ENCODE results near the gene DCAF15. TPM values are rescaled to one million over a fixed set of nuclear protein-coding genes. Genes with fewer than 3 reads are reported as not detected.

Gene DCAF15
- total RNA-seq, 1 experiment from 2014 or later: 33.2 TPM

DNA sequence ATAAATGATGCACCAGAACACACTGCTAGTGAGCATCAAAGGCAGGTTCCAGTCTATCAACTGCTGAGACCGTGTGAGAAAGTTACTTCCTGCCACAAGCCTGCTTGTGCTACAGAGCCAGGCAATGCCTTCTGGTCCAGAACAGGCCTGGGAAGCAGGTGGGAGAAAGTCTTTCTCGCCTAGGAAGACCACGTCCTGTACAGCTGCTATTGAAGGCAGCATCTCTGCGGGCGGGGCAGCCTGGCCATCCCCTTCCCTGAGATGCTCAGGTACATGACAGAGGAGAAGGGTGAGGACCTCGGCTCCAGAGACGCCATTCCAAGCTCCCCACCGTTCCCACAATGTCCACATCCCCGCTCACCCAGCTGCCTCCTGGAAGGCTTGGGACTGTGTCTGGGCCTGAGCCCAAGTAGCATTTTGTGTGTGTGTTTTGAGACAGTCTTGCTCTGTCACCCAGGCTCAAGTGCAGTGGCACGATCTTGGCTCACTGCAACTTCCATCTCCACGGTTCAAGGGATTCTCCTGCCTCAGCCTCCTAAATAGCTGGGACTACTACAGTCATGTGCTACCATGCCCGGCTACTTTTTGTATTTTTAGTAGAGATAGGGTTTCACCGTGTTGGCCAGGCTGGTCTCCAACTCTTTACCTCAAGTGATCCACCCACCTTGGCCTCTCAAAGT lies 50.4 kb downstream of the DCAF15 start:
- peak; percentile 69 for DNase-seq (ENCODE audit: low spot score)
- in situ Hi-C loops (cut with HindIII; ENCODE audit: low sequenced_read_pairs): no loop called here

DNA sequence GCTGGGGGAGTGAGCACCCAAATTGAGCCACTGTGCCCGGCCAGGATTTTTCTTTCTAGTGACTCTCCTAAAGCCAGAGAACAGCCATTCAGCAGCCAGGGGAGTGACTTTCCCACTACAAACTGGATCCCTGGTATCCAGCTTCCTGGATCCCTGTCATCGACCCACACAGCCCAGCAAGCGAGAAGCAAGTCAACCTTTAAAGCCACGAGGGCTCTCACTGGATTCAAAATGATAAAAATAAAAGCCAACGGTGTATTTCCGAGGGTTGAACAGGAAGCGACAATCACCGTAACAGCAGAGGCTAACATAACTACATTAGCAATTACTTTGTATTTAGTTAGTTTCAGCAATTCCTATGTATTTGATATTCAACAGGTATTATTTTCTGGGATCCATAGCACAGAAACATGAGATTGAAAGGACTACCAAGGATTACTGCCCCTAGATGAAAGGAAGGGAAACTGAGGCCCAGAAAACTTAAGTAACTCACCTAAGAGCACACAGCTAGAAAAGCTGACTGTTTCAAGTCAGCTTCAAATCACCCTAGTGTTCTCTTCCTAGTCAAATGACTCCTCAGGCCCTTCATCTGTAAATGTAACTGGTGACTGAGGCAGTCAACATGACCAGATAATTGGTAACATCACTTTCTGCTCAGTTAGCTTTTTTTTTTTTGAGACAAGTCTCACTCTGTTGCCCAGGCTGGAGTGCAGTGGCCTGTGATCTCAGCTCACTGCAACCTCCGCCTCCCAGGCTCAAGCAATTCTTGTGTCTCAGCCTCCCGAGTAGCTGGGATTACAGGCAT lies 51.1 kb downstream of the DCAF15 start:
- no peak for DNase-seq (ENCODE audit: low spot score)
- in situ Hi-C loops (cut with HindIII; ENCODE audit: low sequenced_read_pairs): no loop called here

DNA sequence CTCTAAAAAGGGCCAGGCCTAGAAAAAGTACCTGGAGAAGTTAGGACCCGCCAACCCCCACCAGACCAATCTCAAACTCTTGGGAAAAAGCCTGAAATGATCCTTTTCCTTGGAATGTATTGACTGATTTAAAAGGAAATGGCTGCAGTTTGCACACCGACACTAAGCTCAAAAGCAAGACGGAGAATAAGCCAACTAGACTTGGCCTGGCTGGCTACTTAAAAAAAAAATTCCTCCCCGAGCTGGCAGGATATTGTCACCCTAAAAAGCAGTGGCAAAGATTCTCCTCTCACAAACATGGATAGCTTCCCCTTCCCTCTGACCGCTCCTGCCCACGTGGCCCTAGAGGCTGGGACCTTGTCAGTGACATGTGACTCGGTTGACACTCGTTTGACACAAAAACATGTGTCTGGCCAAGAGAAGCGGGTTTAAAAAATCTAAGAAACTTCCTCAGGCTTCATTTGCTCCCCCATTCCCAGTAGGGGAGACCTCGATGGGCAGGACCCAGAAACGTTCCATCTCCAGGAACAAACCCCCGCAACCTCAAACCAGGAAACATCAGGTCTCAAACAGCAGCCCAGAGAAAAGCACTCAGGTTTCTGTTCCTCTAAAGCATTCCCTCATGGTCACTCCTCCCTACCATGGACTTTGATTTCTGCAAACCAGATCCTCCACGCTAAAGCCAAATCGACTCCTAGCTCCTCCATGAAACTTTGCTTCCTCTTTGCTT lies 52.5 kb downstream of the DCAF15 start:
- in situ Hi-C loops (cut with HindIII; ENCODE audit: low sequenced_read_pairs): no loop called here
- peak; percentile 58 for DNase-seq (ENCODE audit: low spot score)

DNA sequence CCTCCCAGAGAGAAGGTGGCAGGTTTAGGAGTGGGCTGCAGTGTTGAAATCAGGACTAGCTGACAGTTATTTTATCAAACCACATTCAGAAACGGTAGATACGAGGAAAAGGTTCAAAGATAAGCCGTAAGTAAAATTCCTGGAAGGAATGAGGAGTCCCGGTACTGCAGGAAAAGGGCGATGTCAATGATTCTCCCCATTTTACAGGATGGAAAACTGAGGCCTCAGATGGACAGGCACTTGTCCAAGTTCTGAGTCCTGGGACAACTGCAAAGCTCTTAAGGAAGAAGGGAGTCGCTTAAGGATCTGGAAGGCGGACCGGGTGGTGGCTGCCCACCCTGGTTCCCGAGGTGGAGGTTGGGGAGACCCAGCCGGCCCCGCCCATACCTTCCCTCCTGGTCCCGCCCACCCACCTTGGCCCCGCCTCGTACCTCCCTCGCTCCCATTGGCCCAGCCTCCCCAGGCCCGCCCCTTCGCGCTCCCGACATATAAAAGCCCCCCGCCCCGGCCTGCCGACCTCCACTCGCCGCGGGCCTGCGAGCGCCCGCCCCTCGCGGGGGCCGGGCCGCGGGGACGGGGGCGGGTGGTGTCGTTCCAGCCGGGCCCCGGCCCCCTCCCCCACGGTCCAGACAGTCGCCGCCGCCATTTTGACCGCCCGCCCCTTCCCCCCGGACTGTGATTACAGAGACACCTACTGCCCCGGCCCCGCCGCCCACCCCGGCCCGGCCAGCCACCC lies 53.2 kb downstream of the DCAF15 start:
- in situ Hi-C loops (cut with HindIII; ENCODE audit: low sequenced_read_pairs): no loop called here
- peak; percentile 86 for DNase-seq (ENCODE audit: low spot score)

DNA sequence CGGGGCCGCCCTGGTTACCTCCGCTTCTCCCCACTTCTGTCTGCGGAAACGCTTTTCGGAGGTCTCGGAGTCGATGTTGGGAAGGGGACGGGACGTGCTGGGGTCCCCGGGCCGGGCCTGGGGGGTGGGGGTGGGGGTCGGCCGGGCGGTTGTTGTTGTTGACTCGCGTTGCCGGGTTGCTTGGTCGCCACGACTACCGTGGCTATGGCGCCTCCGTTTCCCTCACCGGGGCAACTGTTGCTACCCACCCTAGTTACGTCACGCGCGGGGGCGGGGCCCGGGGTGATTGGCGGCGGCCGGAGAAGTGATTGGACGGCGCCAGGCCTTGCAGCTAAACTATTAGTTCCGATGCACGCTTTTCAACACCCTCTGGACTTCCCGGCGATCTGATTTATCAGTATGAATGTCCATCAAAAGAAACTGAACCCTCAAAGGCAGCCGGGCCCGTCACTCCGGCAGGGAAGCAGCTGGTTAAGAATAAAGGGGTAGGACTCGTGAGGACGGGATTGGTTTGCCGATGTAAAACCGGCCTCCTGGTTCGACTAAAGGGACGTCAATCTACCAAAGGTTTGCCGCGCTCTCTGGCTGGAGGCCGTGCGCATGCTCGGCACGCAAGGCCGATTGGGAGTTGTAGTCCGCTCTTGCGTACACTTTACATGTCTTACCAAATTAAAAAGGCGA lies 53.9 kb downstream of the DCAF15 start, which contains the start of gene RFX1:
RFX1 (minus strand) TSS at position 236 of the 681 bp plus-strand sequence. CDS start 12,477 bp downstream, outside the sequence.
- DNase-seq (ENCODE audit: low spot score): peak; percentile 100
- in situ Hi-C loops (cut with HindIII; ENCODE audit: low sequenced_read_pairs): no loop called here

DNA sequence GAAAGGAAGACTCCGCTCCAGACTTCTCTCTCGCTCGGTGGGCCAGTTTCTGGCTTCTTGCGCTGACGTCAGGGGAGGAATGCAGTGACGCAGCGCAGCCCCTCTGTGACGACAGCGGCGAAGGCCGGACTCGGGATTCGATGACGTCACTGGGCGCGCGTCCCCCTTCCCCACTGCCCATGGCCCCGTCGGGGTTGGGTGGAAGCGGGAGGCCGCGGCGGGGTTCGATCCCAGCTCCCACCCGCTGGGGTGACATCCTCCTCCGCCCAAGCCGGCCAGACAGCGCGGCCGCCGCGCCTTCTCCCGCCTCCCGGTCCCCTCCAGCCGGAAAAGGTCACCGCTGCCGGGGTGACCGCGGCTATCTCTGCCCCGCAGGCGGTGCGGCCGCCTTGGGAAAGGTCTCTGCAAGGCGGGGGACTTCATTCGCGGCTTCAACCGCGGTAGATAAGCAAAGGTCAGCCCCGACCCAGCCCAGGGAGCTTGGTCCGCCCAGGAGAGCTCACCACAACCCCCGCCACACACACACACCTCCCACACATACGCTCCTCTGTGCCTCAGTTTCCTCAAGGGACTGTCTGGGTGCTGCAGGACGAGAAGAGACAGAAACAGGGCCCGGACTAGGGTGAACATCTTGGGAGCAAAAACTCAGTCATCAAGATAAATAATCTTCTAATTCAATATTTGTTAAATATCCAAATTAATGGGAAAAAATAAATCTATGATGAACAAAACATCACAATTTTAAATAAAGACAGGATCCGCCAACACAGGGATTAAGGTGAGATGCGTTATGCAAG lies 54.7 kb downstream of the DCAF15 start:
- in situ Hi-C loops (cut with HindIII; ENCODE audit: low sequenced_read_pairs): no loop called here
- DNase-seq (ENCODE audit: low spot score): no peak

Other genes with a start within 250 kb of the DCAF15 start
- gene MRI1, start 188.0 kb upstream of the DCAF15 start, total RNA-seq (2014; rRNA removed; shearing (Covaris generic)): 9.0 and 15.3 TPM in 2 replicates
- 132 and 158 TPM in 2 replicates for gene C19orf53, start 178.1 kb upstream of the DCAF15 start, total RNA-seq (2014; rRNA removed; shearing (Covaris generic))
- gene ZSWIM4, start 157.1 kb upstream of the DCAF15 start, total RNA-seq (2014; rRNA removed; shearing (Covaris generic)): 5.2 and 8.1 TPM in 2 replicates
- 3.0 and 6.3 TPM in 2 replicates for gene NANOS3, start 75.4 kb upstream of the DCAF15 start, total RNA-seq (2014; rRNA removed; shearing (Covaris generic))
- 2.9 and 6.6 TPM in 2 replicates for gene BRME1, start 46.4 kb upstream of the DCAF15 start, total RNA-seq (2014; rRNA removed; shearing (Covaris generic))
- gene CC2D1A, start 46.3 kb upstream of the DCAF15 start, total RNA-seq (2014; rRNA removed; shearing (Covaris generic)): 11.9 and 17.5 TPM in 2 replicates
- 0.92 TPM in 1 of 2 replicates, not detected in the other for gene PODNL1, start 14.1 kb upstream of the DCAF15 start, total RNA-seq (2014; rRNA removed; shearing (Covaris generic))
- gene RFX1, start 53.8 kb downstream of the DCAF15 start, total RNA-seq (2014; rRNA removed; shearing (Covaris generic)): 1.8 and 6.0 TPM in 2 replicates
- gene RLN3, start 75.6 kb downstream of the DCAF15 start, total RNA-seq (2014; rRNA removed; shearing (Covaris generic)): not detected in 2 replicates
- gene IL27RA, start 79.3 kb downstream of the DCAF15 start, total RNA-seq (2014; rRNA removed; shearing (Covaris generic)): 28.1 and 32.5 TPM in 2 replicates
- gene PALM3, start 109.6 kb downstream of the DCAF15 start, total RNA-seq (2014; rRNA removed; shearing (Covaris generic)): 14.8 and 23.1 TPM in 2 replicates
- 2.8 and 4.6 TPM in 2 replicates for gene MISP3, start 120.3 kb downstream of the DCAF15 start, total RNA-seq (2014; rRNA removed; shearing (Covaris generic))
- gene C19orf67, start 133.3 kb downstream of the DCAF15 start, total RNA-seq (2014; rRNA removed; shearing (Covaris generic)): not detected in 2 replicates
- gene SAMD1, start 138.2 kb downstream of the DCAF15 start, total RNA-seq (2014; rRNA removed; shearing (Covaris generic)): 162 and 188 TPM in 2 replicates
- 31.8 and 37.7 TPM in 2 replicates for gene PRKACA, start 165.3 kb downstream of the DCAF15 start, total RNA-seq (2014; rRNA removed; shearing (Covaris generic))
- 108 and 120 TPM in 2 replicates for gene ASF1B, start 184.1 kb downstream of the DCAF15 start, total RNA-seq (2014; rRNA removed; shearing (Covaris generic))

Data from G401 (cell line).